CMK (cell line): ENCODE results near the gene PRDM2.

Experiments used
- DNase-seq: peaks from one replicate; pipeline ENCODE4 v3.0.0-alpha.2; 2010; ENCODE audit warnings: low read depth

The PRDM2 gene

GRCh38 chr1:13851726-13852125 is 151.7 kb downstream of the PRDM2 start:
- DNase-seq: no peak

- DNase-seq: no peak
These were observed 155.6 kb downstream of the PRDM2 start for GRCh38 chr1:13855554-13855953.

GRCh38 chr1:13860031-13860430 is 160.0 kb downstream of the PRDM2 start:
- no peak for DNase-seq

- no peak for DNase-seq
These were observed 164.8 kb downstream of the PRDM2 start for GRCh38 chr1:13864760-13865159.

GRCh38 chr1:13865851-13866250 is 165.9 kb downstream of the PRDM2 start:
- no peak for DNase-seq

GRCh38 chr1:13867603-13868002 is 167.6 kb downstream of the PRDM2 start:
- no peak for DNase-seq

GRCh38 chr1:13869172-13869797 is 169.3 kb downstream of the PRDM2 start:
- DNase-seq: peak; percentile 24

- no peak for DNase-seq
These were observed 171.4 kb downstream of the PRDM2 start for GRCh38 chr1:13871413-13871812.

GRCh38 chr1:13871886-13872285 is 171.9 kb downstream of the PRDM2 start:
- DNase-seq: no peak

GRCh38 chr1:13873032-13873431 is 173.0 kb downstream of the PRDM2 start:
- DNase-seq: no peak
